Osteoblast (primary cell): ENCODE data around the gene LAPTM5. TPM values are rescaled to one million over a fixed set of nuclear protein-coding genes. Genes with fewer than 3 reads are reported as not detected.

Experiments
- DNase-seq: peaks from one replicate; pipeline ENCODE4 v3.0.0; 2011; ENCODE audit warnings: low spot score, mixed read lengths; ENCODE audit not compliant: insufficient read length; ENCODE audit errors: missing footprints
- H2AFZ ChIP-seq: 2 replicates; pipeline ENCODE4 v1.6.0; 2011; ENCODE audit warnings: mild to moderate bottlenecking, low read length
- H3K27ac ChIP-seq: 2 replicates; pipeline ENCODE4 v1.5.1; 2011; ENCODE audit warnings: mild to moderate bottlenecking, low read depth, low read length, moderate library complexity
- H3K27me3 ChIP-seq: 2 replicates; pipeline ENCODE4 v1.6.0; 2012; ENCODE audit warnings: mild to moderate bottlenecking, control low read depth, inconsistent platforms, low read length, moderate library complexity; ENCODE audit not compliant: insufficient read depth
- H3K36me3 ChIP-seq: 2 replicates; pipeline ENCODE4 v1.5.1; 2011; ENCODE audit warnings: mild to moderate bottlenecking, low read length, control low read depth, moderate library complexity; ENCODE audit not compliant: insufficient read depth
- H3K4me1 ChIP-seq: 2 replicates; pipeline ENCODE4 v1.5.1; 2011; ENCODE audit warnings: mild to moderate bottlenecking, low read length, control low read depth, moderate library complexity; ENCODE audit not compliant: insufficient read depth
- H3K4me2 ChIP-seq: 2 replicates; pipeline ENCODE4 v1.6.0; 2011; ENCODE audit warnings: mild to moderate bottlenecking, low read length; ENCODE audit not compliant: insufficient read depth
- H3K4me3 ChIP-seq: fragments of 200-600 bp; sonication (generic); 3 replicates; pipeline ENCODE4 v1.5.1; 2012; ENCODE audit warnings: mild to moderate bottlenecking, low read length, inconsistent platforms; ENCODE audit not compliant: insufficient read depth
- H3K79me2 ChIP-seq: 2 replicates; pipeline ENCODE4 v1.6.0; 2012; ENCODE audit warnings: mild to moderate bottlenecking, low read length, control low read depth, inconsistent platforms; ENCODE audit not compliant: insufficient read depth
- H3K9me3 ChIP-seq: 2 replicates; pipeline ENCODE4 v1.5.1; 2011; ENCODE audit warnings: low read depth, low read length, control low read depth
- H4K20me1 ChIP-seq: 2 replicates; pipeline ENCODE4 v1.6.0; 2012; ENCODE audit warnings: mild to moderate bottlenecking, low read length, control low read depth; ENCODE audit not compliant: insufficient read depth
- CTCF ChIP-seq: IDR thresholded peaks from 2 replicates; pipeline ENCODE4 v1.5.1; 2011; ENCODE audit warnings: mild to moderate bottlenecking, low read depth, low read length, moderate library complexity; ENCODE audit errors: extremely low read depth
- total RNA-seq: library from RNA; depleted of rRNA; stranded (reverse); fragments of >200 nt; gene quantifications from 2 replicates; pipeline ENCODE4 v1.2.3, GENCODE V29; 2012

LAPTM5 gene
- total RNA-seq, 1 donor = 0.72 TPM

- no peaks in the 10 kb centered on the region for H3K4me1 ChIP-seq
- no peak overlapping the region for H3K4me3 ChIP-seq
- TF ChIP-seq CTCF = no peak
- DNase-seq = no peak
- no peaks in the 10 kb centered on the region for H4K20me1 ChIP-seq
- no peaks in the 10 kb centered on the region for H3K79me2 ChIP-seq
- H3K9me3 ChIP-seq = peaks cover 7% of the 10 kb centered on the region
- no peak overlapping the region for H2AFZ ChIP-seq
- no peak overlapping the region for H3K27ac ChIP-seq
- H3K4me2 ChIP-seq = no peak overlapping the region
- peaks cover 5% of the 10 kb centered on the region for H3K27me3 ChIP-seq
- no peaks in the 10 kb centered on the region for H3K36me3 ChIP-seq
Observed at GRCh38 chr1:30799233-30799511, 41.6 kb upstream of the LAPTM5 start.

GRCh38 chr1:30798389-30799232 lies 41.0 kb upstream of the LAPTM5 start:
- no peak overlapping the region for H3K27ac ChIP-seq
- no peak for TF ChIP-seq CTCF
- H3K4me3 ChIP-seq = no peak overlapping the region
- H3K9me3 ChIP-seq = peaks cover 6% of the 10 kb centered on the region
- no peak overlapping the region for H3K4me2 ChIP-seq
- H3K27me3 ChIP-seq = peaks cover 3% of the 10 kb centered on the region
- H3K79me2 ChIP-seq = no peaks in the 10 kb centered on the region
- no peaks in the 10 kb centered on the region for H3K36me3 ChIP-seq
- H3K4me1 ChIP-seq = no peaks in the 10 kb centered on the region
- DNase-seq = no peak
- H2AFZ ChIP-seq = no peak overlapping the region
- no peaks in the 10 kb centered on the region for H4K20me1 ChIP-seq

GRCh38 chr1:30795026-30795425 lies 37.5 kb upstream of the LAPTM5 start:
- Histone ChIP-seq H3K27me3 (peaks cover 11% of the 10 kb centered on the region), H4K20me1 (no peaks in the 10 kb centered on the region), H3K79me2 (no peaks in the 10 kb centered on the region), H3K27ac (no peak overlapping the region), H3K36me3 (no peaks in the 10 kb centered on the region), H3K4me1 (no peaks in the 10 kb centered on the region), H3K9me3 (no peaks in the 10 kb centered on the region), H2AFZ (no peak overlapping the region), H3K4me2 (no peak overlapping the region), H3K4me3 (no peak overlapping the region)
- TF ChIP-seq CTCF = no peak
- DNase-seq = no peak

- no peaks in the 10 kb centered on the region for H3K79me2 ChIP-seq
- no peak overlapping the region for H3K4me2 ChIP-seq
- no peaks in the 10 kb centered on the region for H3K9me3 ChIP-seq
- no peaks in the 10 kb centered on the region for H4K20me1 ChIP-seq
- H3K27me3 ChIP-seq = peaks cover 11% of the 10 kb centered on the region
- no peak overlapping the region for H3K4me3 ChIP-seq
- no peak overlapping the region for H3K27ac ChIP-seq
- H2AFZ ChIP-seq = no peak overlapping the region
- no peak for TF ChIP-seq CTCF
- DNase-seq = no peak
- no peaks in the 10 kb centered on the region for H3K4me1 ChIP-seq
- H3K36me3 ChIP-seq = no peaks in the 10 kb centered on the region
Observed at GRCh38 chr1:30794260-30794659, 36.7 kb upstream of the LAPTM5 start.
